Measurements from ENCODE around the gene TPSD1. TPM values are rescaled to one million over a fixed set of nuclear protein-coding genes. Genes with fewer than 3 reads are reported as not detected.
A peak's percentile ranks its signal among the peaks of the same experiment; 100 is the strongest.

The TPSD1 gene
- total and polyA plus RNA-seq, 8 donors = 0.70 to 7.6 (median 4.5) TPM; not detected in 4

- 43 to 70% (median 52%) methylated on average over 8 to 12 of the region's 12 CpGs for WGBS, 5 donors
- no peak for DNase-seq
- H3K27me3 ChIP-seq = peaks cover 7 to 88% (median 56%) of the 10 kb centered on the region in 3 donors
- peaks cover 4 to 9% (median 7%) of the 10 kb centered on the region in 4 donors for H3K4me1 ChIP-seq
- intact Hi-C loops (cut with DNase I; ENCODE audit: low total_unique reads) = no loop called here
- H3K27ac ChIP-seq = no peak overlapping the region
- TF ChIP-seq POLR2A (IDR thresholded peaks at IDR 0.05) = no peak
- no peak for TF ChIP-seq POLR2AphosphoS5 (IDR thresholded peaks at IDR 0.05)
- no peak for TF ChIP-seq EP300 (IDR thresholded peaks at IDR 0.05)
- no peak for TF ChIP-seq CTCF (IDR thresholded peaks at IDR 0.05)
- no peak overlapping the region for H3K4me3 ChIP-seq
- H3K9me3 ChIP-seq = no peaks in the 10 kb centered on the region
- no peaks in the 10 kb centered on the region for H3K36me3 ChIP-seq
Observed at GRCh38 chr16:1258225-1258600, 2.3 kb downstream of the TPSD1 start.

- Histone ChIP-seq H3K9me3 (no peaks in the 10 kb centered on the region), H3K36me3 (no peaks in the 10 kb centered on the region), H3K27ac (no peak overlapping the region), H3K4me1 (peaks cover 4 to 9% (median 7%) of the 10 kb centered on the region in 4 donors), H3K4me3 (peak overlapping the region in 2 of 4 donors; percentile 4 to 16), H3K27me3 (peaks cover 7 to 97% (median 63%) of the 10 kb centered on the region in 3 donors)
- WGBS, 5 donors = 2 to 10% (median 8%) methylated on average over 20 to 42 of the region's 42 CpGs
- peak in 1 of 2 donors; percentile 52 for DNase-seq
- intact Hi-C loops (cut with DNase I; ENCODE audit: low total_unique reads) = no loop called here
- no peak for TF ChIP-seq POLR2A (IDR thresholded peaks at IDR 0.05)
- no peak for TF ChIP-seq EP300 (IDR thresholded peaks at IDR 0.05)
- no peak for TF ChIP-seq POLR2AphosphoS5 (IDR thresholded peaks at IDR 0.05)
- no peak for TF ChIP-seq CTCF (IDR thresholded peaks at IDR 0.05)
Observed at GRCh38 chr16:1258906-1259759, 3.3 kb downstream of the TPSD1 start.

- H3K27ac ChIP-seq = no peak overlapping the region
- WGBS, 5 donors = 14 to 25% (median 19%) methylated on average over 7 to 11 of the region's 11 CpGs
- no peak for DNase-seq
- H3K36me3 ChIP-seq = no peaks in the 10 kb centered on the region
- peaks cover 7 to 94% (median 63%) of the 10 kb centered on the region in 3 donors for H3K27me3 ChIP-seq
- intact Hi-C loops (cut with DNase I; ENCODE audit: low total_unique reads) = no loop called here
- H3K4me3 ChIP-seq = no peak overlapping the region
- H3K4me1 ChIP-seq = peaks cover 4 to 9% (median 7%) of the 10 kb centered on the region in 4 donors
- TF ChIP-seq EP300 (IDR thresholded peaks at IDR 0.05) = no peak
- no peak for TF ChIP-seq POLR2A (IDR thresholded peaks at IDR 0.05)
- TF ChIP-seq CTCF (IDR thresholded peaks at IDR 0.05) = no peak
- TF ChIP-seq POLR2AphosphoS5 (IDR thresholded peaks at IDR 0.05) = no peak
- H3K9me3 ChIP-seq = no peaks in the 10 kb centered on the region
Observed at GRCh38 chr16:1259760-1260068, 3.8 kb downstream of the TPSD1 start.

- H3K4me3 ChIP-seq = no peak overlapping the region
- peaks cover 4 to 9% (median 7%) of the 10 kb centered on the region in 4 donors for H3K4me1 ChIP-seq
- no peaks in the 10 kb centered on the region for H3K9me3 ChIP-seq
- H3K27ac ChIP-seq = no peak overlapping the region
- 52 to 67% (median 61%) methylated on average over 24 to 36 of the region's 36 CpGs for WGBS, 5 donors
- DNase-seq = no peak
- no peak for TF ChIP-seq POLR2A (IDR thresholded peaks at IDR 0.05)
- H3K27me3 ChIP-seq = peaks cover 7 to 89% (median 63%) of the 10 kb centered on the region in 3 donors
- no peaks in the 10 kb centered on the region for H3K36me3 ChIP-seq
- intact Hi-C loops (cut with DNase I; ENCODE audit: low total_unique reads) = no loop called here
Observed at GRCh38 chr16:1260101-1260680, 4.3 kb downstream of the TPSD1 start.

Data from stomach (tissue), 9 donors.